ENCODE measurements around the gene HTR1D.

Gene HTR1D

GRCh38 chr1:23247276-23247675 is 30.0 kb upstream of the HTR1D start:
- no peak for DNase-seq (ENCODE audit: low read depth in 2 of 2)
- TF ChIP-seq, protein P1, sequence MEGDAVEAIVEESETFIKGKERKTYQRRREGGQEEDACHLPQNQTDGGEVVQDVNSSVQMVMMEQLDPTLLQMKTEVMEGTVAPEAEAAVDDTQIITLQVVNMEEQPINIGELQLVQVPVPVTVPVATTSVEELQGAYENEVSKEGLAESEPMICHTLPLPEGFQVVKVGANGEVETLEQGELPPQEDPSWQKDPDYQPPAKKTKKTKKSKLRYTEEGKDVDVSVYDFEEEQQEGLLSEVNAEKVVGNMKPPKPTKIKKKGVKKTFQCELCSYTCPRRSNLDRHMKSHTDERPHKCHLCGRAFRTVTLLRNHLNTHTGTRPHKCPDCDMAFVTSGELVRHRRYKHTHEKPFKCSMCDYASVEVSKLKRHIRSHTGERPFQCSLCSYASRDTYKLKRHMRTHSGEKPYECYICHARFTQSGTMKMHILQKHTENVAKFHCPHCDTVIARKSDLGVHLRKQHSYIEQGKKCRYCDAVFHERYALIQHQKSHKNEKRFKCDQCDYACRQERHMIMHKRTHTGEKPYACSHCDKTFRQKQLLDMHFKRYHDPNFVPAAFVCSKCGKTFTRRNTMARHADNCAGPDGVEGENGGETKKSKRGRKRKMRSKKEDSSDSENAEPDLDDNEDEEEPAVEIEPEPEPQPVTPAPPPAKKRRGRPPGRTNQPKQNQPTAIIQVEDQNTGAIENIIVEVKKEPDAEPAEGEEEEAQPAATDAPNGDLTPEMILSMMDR (IDR thresholded peaks at IDR 0.05; ENCODE audit: low read depth, low read length): no peak
- H3K4me3 ChIP-seq (replicated peaks in 1 of 2; ENCODE audit: low read depth in 2 of 2, low read length in 2 of 2): no peak overlapping the region

DNA sequence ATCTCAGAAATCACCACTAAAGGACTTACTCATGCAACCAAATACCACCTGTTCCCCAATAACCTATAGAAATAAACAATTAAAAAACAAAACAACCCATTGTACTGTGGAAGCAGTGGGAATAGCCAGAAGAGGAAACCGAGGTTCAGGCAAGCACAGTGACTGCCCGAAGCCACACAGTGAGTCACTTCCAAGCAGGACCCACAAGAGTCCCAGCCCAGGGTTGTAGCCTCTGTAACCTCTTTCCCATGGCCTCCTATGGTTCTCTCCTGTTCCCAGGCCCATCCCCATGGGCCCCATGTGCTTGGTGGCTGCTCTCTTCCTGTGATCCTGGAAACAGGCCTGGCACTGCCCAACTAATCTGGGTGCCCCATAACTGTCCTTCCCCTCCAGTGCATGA is 29.0 kb upstream of the HTR1D start:
- TF ChIP-seq, protein P1 (IDR thresholded peaks at IDR 0.05; ENCODE audit: low read depth, low read length): no peak
- no peak for DNase-seq (ENCODE audit: low read depth in 2 of 2)

GRCh38 chr1:23244256-23244761 is 27.0 kb upstream of the HTR1D start:
- DNase-seq (ENCODE audit: low read depth in 2 of 2): no peak
- no peak overlapping the region for H3K4me3 ChIP-seq (replicated peaks in 1 of 2; ENCODE audit: low read depth in 2 of 2, low read length in 2 of 2)
- TF ChIP-seq, protein P1 (IDR thresholded peaks at IDR 0.05; ENCODE audit: low read depth, low read length): no peak

More for the DNA sequence above, 29.0 kb upstream of the HTR1D start:
- no peak overlapping the region for H3K4me3 ChIP-seq (replicated peaks in 1 of 2; ENCODE audit: low read depth in 2 of 2, low read length in 2 of 2)

- DNase-seq (ENCODE audit: low read depth in 2 of 2): peak in 1 of 2 donors; percentile 18
- TF ChIP-seq, protein P1 (IDR thresholded peaks at IDR 0.05; ENCODE audit: low read depth, low read length): no peak
- H3K4me3 ChIP-seq (replicated peaks in 1 of 2; ENCODE audit: low read depth in 2 of 2, low read length in 2 of 2): no peak overlapping the region
Measured at GRCh38 chr1:23242414-23242813, 25.1 kb upstream of the HTR1D start.

GRCh38 chr1:23239638-23240295 is 22.5 kb upstream of the HTR1D start:
- DNase-seq (ENCODE audit: low read depth in 2 of 2): no peak
- no peak overlapping the region for H3K4me3 ChIP-seq (replicated peaks in 1 of 2; ENCODE audit: low read depth in 2 of 2, low read length in 2 of 2)
- TF ChIP-seq, protein P1 (IDR thresholded peaks at IDR 0.05; ENCODE audit: low read depth, low read length): no peak

- DNase-seq (ENCODE audit: low read depth in 2 of 2): no peak
- no peak overlapping the region for H3K4me3 ChIP-seq (replicated peaks in 1 of 2; ENCODE audit: low read depth in 2 of 2, low read length in 2 of 2)
- TF ChIP-seq, protein P1 (IDR thresholded peaks at IDR 0.05; ENCODE audit: low read depth, low read length): no peak
Measured at GRCh38 chr1:23238565-23238964, 21.3 kb upstream of the HTR1D start.

GRCh38 chr1:23237508-23237907 is 20.2 kb upstream of the HTR1D start:
- no peak for DNase-seq (ENCODE audit: low read depth in 2 of 2)
- TF ChIP-seq, protein P1 (IDR thresholded peaks at IDR 0.05; ENCODE audit: low read depth, low read length): no peak
- H3K4me3 ChIP-seq (replicated peaks in 1 of 2; ENCODE audit: low read depth in 2 of 2, low read length in 2 of 2): no peak overlapping the region

Measured in cardiac fibroblast (primary cell).